SHP77 (cell line): ENCODE data around the gene TOMM7.

Source experiments
- DNase-seq, 2 experiments: peaks; one replicate each; lab custom pipeline; 2025; lab: John Stamatoyannopoulos, UW

TOMM7 gene

DNA sequence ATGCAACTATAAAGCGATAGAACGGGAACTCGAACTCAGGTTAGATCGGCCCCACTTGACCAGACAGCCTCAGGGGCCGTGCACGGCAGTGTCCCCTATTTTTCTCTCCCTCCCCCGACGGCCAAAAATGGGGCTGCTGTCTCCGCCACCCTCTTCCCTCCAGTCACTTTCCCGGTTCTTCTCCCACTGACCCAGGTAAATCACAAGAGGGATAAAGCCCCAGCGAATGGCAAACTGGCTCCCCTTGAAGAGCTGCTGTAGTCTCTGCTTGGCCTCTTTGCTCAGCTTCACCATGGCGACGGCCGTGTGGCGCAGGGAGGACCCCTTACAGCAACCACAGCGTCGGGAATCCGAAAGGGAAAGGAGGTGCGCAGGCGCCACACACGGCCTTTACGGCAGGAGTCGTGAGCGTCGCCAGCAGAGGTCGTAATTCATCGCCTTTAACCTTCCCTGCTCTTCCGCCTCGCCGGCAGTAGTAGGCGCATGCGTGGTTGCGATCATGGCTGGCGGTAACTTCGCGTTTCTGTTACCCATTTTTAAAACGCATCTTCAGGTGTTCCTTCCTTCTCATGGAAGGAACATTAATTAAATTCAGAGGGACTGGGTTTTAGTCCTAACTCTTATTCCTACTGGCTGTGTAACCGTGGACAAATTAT lies at the start of gene TOMM7:
TOMM7 (minus strand) TSS at position 364 of the 656 bp plus-strand sequence; CDS start at position 294, 70 bp downstream.
- peak; percentile 98 for DNase-seq

DNA sequence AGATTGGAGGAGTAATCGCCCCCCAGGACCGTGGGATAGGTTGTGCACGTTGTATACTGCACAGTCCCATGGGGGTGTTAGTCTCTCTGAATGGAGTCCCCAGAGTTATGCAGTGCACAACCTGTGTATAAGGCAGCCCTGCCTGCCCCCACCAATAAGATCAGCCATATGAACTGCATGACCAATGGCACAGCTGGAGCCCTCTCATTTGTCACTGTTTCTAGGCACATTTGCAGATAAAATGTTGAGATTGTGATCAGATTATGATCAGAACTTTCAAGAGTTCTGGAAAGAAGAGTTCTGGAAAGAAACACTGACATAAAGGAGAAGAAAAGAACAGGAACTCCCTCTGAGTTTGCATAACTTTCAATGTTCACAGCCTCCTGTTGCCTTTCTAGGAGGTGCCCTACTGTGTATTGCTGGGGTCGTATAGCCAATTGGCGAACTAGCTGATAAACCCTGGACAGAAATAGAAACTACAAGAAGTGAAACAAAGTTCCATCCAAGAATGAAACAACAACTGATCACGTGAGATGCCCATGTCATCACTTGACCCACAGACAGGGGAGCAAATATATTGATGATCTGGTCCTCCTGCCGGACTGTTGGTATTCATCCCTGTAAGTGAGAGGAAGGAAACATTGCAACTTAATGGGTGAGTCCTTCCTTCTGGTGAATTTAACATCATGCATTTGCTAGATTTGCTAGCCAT lies 49.6 kb upstream of the TOMM7 start:
- DNase-seq = no peak

DNA sequence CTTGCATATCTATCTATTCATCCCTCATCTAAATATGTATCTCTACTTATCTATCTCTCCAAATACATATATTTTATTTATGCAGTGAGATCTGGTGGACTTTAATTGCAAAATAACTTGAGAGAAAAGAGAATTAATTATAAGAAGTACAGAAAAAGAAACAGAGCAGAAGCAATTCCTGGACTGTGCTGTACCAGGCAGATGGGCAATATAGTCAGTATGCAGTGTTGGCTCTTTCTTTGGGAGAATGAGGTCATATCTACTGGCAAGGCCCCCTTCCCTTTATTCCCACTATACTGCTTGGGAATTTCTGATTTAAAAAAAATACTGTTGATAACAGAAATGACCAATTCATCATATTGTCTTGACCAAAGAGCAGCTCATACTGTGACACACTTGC lies 49.0 kb upstream of the TOMM7 start:
- no peak for DNase-seq

DNA sequence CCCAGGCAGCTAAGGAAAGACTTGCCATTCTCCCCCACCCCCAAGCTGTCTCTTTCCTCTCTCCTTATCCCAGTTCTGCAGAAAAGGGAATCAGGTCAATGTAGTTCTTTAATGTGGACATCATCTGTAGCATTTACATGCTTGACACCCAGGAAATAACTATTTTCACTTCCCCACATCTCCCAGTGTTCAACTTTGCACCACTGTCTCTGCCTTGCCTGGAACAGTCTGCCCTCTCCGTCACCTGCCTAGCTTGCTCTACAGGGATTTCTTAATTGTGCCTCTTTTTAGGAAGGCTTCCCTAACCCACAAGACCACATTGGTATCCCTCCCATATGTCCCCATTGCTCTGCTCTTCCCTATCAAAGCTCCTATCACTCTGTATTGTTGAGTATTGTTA lies 45.9 kb upstream of the TOMM7 start:
- no peak for DNase-seq

DNA sequence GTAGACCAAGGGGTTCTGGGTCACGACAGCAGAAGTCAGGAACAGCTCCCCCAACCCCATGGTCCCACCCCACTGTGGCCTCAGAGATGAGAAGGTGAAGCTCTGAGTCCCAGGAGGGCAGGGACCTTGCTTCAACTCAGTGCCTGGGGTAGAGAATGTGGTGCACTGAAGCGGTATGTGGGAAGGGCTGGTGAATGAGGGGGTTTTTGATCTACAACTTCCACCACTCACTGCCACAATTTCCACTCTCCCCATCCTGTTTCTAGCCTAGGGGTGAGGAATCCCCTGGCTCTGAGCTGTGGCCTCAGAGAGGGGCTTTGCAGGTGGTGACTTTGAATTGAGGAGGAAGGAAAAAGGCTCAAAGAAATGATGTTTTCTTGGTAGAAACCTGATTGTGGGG lies 44.9 kb upstream of the TOMM7 start:
- no peak for DNase-seq

DNA sequence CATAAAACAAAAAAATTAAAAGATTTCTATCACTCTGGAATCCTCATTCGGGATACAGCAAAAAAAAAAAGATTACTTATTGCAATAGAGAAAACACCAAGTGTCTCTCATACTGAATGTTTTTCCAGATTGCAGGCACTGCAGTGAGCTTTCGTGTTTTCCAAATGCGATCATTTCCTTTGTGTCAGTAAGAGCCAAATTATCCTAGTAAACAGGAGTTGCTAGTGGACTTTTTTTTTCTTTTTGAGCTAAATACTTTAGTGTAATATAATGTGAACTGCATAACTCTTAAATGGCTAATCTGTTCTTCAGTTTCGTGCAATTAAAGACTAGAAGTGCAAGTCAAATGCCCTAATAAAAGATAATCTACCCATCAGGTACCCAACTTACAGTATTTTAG lies 44.4 kb upstream of the TOMM7 start:
- DNase-seq = no peak

DNA sequence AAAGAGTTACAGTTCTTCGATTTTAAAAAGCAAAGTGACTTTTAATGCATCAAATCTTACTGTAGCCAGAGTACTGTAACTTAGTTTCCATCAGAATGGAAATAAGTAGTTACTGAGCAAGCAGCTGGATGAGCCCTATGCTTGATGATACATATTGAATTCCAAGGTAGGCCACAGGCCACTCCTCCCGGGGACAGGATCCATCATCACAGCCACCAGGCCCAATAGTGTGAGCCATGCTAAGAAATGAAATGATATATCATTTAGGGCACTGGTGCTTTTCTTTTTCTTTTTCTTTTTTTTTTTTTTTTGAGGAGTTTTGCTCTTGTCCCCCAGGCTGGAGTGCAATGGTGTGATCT lies 42.9 kb upstream of the TOMM7 start:
- no peak for DNase-seq

DNA sequence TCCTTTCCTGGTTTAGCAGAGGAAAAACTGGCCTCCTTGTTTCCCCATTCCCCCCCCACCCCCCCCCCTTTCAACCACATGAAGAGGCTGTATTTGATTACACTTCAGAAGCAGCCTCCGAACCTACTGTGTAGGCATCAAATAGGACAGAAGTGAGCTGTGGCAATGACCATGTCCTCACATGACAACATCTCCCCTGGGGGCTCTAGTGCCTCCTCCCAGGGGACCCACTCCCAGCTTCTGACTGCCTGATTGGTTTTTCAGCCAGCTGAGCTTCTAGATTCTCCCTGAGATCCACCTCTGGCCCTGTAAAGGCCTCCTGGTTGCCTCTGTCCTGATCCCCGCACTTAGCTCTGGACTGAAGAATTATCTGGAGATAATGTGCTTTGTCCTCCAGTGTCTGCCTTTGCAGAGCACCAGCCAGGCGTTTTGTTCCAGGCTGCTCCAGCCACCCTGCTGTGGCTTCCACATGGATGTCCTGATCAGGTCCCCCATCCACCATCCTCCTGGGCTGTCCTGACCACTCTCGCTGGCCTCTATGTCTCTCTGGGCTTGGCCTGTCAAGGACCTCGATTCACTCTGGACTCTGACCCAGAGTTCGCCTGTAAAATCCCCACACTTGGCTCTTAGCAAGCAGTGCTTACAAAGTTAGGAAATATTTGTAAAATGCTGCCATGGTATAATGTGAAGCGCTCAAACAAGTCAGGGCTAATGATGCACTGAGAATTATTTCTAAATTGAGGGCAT lies 42.4 kb upstream of the TOMM7 start:
- no peak for DNase-seq

DNA sequence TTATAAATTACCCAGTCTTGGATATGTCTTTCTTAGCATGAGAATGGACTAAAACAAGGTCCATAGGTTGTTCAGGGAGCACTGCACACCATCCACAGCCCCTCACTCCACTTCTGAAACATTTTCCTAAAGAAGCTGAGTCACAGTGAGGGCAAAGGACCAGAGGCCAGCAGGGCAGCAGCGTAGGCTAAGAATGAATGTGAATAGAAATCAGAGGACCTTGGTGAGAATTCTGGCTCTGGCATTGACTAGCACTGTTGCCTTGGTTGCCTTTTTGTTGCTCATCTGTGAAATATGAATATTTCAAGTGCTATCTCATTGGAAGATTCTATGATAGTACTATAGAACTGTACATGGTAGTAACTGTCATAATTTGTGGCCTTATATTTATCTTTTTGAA lies 41.7 kb upstream of the TOMM7 start:
- DNase-seq = no peak

DNA sequence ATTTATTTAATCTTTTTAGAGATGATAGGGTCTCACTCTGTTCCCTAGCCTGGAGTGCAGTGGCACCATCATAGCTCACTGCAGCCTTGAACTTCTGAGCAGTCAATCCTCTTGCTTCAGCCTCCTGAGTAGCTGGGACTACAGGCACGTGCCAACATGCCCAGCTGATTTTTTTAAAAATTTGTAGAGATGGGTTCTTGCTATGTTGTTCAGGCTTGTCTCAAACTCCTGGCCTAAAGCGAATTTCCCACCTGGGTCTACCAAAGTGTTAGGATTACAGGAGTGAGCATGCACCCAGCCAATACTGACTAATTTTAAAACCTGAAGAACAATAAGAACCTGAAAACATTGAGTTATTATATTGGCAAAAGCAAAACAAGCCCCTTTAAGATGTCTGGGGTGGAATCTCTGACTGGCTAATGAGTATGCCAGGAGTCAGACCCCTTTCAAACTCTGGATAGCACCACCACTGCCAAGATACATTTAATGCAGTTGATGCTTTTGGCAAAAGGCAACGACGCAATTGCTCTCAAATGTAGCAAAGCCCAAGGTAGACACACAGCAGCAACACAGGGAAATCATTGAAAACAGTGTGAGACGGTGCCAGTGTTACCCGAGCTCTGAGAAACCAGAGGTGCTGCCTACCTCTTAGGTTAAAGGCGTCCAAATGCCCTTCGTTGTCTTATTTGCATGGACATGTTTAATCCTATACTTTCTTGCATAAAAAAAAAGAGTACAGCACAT lies 40.7 kb upstream of the TOMM7 start:
- DNase-seq = no peak

DNA sequence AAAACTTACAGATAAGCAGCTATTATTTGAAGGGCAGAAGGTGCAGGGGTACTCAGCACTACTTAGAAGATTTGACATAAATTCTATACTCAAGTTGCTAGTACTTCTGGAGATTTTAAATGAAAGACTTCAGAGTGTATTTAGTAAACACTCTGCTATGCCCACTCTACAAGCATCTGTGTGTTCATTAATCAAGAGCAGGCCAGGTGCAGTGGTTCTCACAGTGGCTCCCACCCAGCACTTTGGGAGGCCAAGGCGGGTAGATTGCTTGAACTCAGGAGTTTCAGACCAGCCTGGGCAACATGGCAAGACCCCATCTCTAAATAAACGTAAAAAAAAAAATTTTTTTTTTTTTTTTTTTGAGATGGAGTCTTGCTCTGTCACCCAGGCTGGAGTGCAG lies 38.9 kb upstream of the TOMM7 start:
- no peak for DNase-seq

DNA sequence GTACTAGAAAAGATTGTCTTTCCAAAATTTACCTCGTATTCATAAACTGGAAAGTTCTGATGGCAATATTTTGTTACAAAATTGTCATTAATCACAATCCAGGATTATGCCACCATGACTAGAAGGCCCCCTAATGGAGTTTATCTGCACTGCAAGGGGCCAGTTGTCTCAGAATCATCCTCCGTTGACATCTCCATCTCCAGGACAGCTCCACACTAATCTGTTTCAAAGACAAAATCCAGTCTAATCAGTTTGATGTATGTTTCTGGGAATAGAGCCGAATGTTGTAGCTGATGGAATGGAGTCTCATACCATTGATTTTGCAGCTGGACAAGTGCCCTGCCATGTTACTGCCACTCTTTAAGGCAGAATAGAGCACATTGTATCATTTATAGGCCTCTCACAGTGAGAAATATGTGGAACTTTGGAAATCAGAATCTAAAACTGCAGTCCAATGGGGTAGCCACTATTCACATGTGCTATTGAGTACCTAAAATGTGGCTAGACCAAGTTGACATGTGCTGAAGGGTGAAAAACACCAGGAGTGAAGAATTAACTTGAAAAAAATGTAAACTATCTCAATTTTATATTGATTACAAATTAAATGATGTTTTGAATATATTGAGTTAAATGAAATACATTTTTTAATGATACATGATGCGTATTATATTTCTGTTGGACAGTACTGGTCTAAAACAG lies 38.3 kb upstream of the TOMM7 start:
- DNase-seq = no peak

DNA sequence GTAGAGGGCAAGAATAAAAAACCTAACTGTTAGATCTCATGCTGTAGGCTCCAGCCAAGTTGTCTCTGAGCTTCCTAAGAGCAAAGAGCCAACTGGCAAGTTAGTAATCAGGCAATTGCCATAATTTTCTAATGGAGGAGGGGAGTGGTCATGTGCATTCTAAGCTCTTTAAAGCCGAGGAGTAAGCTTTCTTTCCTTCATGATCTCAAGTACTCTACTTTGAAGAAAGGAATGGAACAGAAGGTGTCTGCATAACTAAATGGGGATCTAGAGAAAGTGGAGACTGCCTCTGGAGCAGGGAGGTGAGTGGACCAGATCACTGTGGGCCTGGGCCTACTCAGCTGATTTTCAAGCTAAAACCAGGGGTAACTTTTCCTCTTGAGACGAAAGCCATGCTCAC lies 37.7 kb upstream of the TOMM7 start:
- DNase-seq = no peak

DNA sequence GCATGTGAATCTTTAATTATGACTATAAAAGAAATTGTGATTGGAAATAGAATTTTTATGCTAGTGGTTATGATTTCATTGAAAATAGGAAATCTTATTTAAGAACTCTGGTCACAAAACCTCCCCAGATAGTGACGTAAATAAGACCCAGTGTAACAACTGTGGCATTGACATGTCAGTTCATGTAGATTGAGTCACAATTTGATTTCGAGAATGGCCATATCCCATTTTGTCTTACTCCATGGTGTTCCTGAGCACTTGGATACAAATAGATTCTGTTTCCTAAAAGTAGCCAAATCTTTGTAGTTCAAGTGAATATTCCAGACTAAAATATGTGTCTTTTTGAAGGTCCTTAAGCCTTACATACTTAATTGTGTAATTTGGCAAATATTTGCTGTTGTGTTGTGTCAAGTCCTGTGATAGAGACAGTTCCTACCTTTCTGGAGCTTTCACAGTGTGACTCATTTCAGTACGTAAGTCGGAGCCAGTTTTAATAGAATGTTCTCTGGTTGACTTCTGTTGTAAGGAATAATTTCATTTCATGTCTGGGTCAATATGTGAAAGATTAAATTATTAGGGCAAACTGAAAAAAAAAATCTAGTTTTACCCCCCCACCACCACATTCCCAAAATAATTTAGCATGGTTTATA lies 37.1 kb upstream of the TOMM7 start:
- DNase-seq = no peak

DNA sequence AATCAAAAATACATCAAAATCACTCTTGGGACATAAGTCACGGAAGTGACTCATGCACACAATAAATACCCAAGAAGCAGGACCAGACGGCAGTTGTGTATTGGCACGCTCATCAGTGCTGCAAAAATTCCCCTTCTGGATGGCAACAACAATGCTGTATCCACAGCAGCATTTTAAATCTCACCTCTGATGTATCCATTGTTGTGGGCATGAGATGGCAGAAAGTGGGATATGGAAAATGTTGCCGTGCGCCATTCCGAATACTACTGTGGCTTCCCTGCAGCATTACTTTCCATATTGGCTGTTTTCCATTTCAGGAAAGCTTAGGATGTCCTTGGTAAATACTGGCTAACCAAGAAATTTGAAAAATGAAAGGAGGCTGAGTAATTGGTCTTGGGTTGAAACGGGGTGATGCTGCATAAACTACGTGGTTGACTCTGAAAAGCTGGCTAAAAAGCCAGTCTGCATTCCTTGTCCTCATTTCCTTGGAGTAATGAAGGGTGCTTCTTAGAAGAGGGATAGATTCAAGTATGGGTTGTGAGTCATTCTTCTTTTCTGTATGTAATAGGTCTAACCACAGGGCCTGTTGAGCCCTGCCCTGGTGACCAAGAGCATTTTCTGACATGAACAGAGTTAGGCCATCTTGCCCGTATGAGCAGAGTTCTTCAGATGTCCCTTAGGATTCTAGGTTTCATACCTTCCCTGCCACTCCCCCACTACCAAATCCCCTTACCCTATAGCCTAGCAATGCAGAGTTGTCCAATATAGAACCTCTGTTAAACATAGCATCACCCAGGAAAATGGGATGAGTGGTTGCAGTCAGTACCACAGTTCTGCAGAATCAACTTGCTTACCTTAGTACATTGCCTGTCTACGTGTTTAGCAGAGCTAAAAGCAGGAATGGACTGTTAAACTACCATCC lies 36.3 kb upstream of the TOMM7 start:
- no peak for DNase-seq

DNA sequence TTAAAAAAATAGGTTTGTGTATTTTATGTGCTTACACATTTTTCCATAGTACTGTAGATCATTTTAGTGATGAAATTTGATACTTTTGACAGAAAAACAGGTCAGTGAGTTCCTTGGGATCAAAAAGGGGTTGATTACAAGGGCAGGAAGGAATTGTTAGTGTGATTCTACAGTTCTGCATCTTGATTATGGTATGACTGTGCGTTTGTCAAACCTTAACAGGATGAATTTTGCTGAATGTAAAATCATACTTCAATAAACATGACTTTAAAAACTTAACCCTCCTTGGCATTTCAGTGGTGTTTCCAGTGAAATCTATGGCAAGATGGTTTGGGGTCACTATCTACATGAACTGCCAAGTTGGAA lies 35.6 kb upstream of the TOMM7 start:
- no peak for DNase-seq

DNA sequence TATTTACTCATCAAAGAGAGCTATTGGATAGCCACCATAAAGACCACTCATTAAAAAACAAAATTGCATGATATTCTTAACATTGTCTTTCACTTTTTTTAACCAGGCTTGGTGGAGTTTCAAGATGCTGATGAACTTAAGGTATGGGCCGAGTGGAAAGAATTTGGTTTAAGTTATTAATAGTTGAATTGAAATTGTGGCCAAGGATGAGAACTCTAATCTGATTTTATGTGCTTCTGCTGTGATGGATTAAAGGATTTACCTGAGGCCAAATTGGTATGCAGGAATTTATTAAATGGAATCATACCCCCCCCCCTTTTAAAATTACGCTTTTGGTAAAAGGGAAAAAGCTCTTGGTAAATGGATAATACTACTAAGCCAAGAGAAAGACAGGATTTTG lies 33.8 kb upstream of the TOMM7 start:
- no peak for DNase-seq

DNA sequence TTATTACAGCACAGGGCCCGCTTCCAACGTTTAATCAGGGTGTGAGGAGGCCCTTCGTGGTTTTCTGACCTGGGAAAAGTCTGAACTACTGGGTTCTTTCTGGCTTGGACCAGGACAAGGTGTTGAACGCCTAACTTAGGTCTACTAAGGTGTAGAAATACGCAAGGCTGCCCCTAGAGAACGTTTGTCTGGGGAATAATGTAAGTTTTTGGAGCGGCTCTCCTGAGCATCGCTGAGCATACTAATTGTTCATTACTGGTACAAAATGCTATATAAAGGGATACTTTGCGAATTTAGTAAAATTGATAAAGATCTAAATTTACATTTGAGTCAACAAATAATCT lies 32.4 kb upstream of the TOMM7 start:
- no peak for DNase-seq

DNA sequence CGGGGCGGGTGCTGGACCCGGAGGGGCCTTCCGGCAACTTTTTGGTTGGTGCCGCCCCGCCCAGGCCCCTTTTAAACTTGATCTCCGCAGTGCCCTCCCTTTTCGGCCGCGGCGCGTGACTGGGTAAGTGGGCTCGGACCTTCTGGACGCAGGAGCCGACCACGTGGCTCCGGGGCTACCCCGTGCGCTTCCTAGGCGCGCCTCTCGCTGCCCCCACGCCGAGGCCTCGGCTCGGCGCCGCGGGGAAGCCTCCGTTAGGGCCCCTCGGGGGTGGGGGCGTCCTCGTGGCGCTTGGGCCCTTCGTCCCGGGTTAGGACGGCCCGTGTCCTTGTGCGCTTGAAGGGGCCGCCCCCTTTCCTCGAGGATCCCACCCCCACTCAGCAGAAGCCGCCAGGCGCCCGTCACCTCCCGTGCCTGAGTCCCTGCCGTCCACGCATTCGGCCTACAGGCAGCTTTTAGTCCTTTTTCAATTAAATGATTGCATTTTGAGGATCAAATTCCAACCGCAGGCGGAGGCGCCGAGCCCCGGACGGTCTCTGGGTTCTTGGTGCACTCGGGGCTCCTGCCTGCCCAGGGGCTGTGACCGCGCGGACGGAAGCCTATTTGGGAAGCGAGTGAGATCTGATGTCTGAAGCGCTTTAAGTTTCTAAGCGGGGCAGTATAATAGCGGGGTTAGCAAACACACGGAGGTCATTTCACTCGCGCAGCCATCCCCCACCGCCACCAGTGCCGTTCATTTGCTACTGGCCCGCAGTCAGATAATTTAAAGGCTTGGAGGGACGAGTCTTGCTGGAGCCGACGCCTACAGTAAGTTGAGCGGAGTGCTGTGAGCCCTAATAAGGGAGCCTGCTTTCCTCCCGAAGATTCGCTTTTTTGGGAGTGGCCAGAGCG lies 31.8 kb upstream of the TOMM7 start:
- DNase-seq = peak in 1 of 2 experiments; percentile 57
